A673 (cell line): Measurements from ENCODE around the gene CDH23. TPM values are rescaled to one million over a fixed set of nuclear protein-coding genes. Genes with fewer than 3 reads are reported as not detected.

Experiments
- BruUV-seq: library from RNA; stranded (reverse); fragments of 400-500 nt; replicated peaks from 2 replicates; lab custom pipeline; 2021; lab: Mats Ljungman, UMichigan
- CTCF ChIA-PET: fragments of 300-600 bp; sonication (Branson Sonifier 250); formaldehyde crosslinking; loops from one replicate; lab custom pipeline; 2022; ENCODE audit warnings: antibody characterized with exemption; lab: Charles Lee
- POLR2A ChIA-PET: fragments of 300-600 bp; sonication (Branson Sonifier 250); formaldehyde crosslinking; loops from one replicate; lab custom pipeline; 2022; ENCODE audit warnings: antibody characterized with exemption; ENCODE audit not compliant: low non-redundant PET; lab: Charles Lee
- DNase-seq: peaks from one replicate; pipeline ENCODE4 v3.0.0-alpha.2; 2015; ENCODE audit warnings: low spot score
- H3K27ac ChIP-seq: fragments of 200-600 bp; sonication (generic); 2 replicates; pipeline ENCODE4 v1.5.1; 2016; ENCODE audit warnings: mixed run types, low read depth, mild to moderate bottlenecking, mixed read lengths, antibody characterized with exemption, low read length; ENCODE audit not compliant: poor library complexity, severe bottlenecking
- H3K27me3 ChIP-seq: fragments of 200-600 bp; sonication (generic); replicated peaks from 2 replicates; pipeline ENCODE4 v1.6.1; 2017; ENCODE audit warnings: mixed run types, low read depth, mild to moderate bottlenecking, mixed read lengths, antibody characterized with exemption, low read length; ENCODE audit not compliant: insufficient read depth, poor library complexity
- H3K36me3 ChIP-seq: fragments of 200-600 bp; sonication (generic); 2 replicates; pipeline ENCODE4 v1.6.1; 2016; ENCODE audit warnings: mixed run types, mild to moderate bottlenecking, mixed read lengths, antibody characterized with exemption, low read length; ENCODE audit not compliant: insufficient read depth, poor library complexity, severe bottlenecking
- H3K4me1 ChIP-seq: fragments of 200-600 bp; sonication (generic); 2 replicates; pipeline ENCODE4 v1.6.1; 2017; ENCODE audit warnings: mixed run types, mild to moderate bottlenecking, mixed read lengths, antibody characterized with exemption, low read length; ENCODE audit not compliant: insufficient read depth, poor library complexity, severe bottlenecking
- H3K4me3 ChIP-seq: fragments of 200-600 bp; sonication (generic); 2 replicates; pipeline ENCODE4 v1.5.1; 2016; ENCODE audit warnings: low read depth, mixed run types, mild to moderate bottlenecking, mixed read lengths, low read length; ENCODE audit not compliant: poor library complexity, severe bottlenecking
- H3K9me3 ChIP-seq: fragments of 200-600 bp; sonication (generic); 2 replicates; pipeline ENCODE4 v1.6.1; 2016; ENCODE audit warnings: mixed run types, low read depth, mild to moderate bottlenecking, mixed read lengths, antibody characterized with exemption, low read length; ENCODE audit not compliant: poor library complexity, severe bottlenecking
- EZH2 ChIP-seq: fragments of 200-600 bp; sonication (generic); IDR thresholded peaks from 2 replicates; pipeline ENCODE4 v1.6.1; 2017; ENCODE audit warnings: borderline replicate concordance, low read depth, mild to moderate bottlenecking, mixed read lengths, antibody characterized with exemption, low read length; ENCODE audit not compliant: poor library complexity, severe bottlenecking
- intact Hi-C: fragments of 100-400 bp; cut with micrococcal nuclease; formaldehyde crosslinking; loops from one replicate; pipeline ENCODE4 v1.10.0; 2022; ENCODE audit not compliant: unreplicated experiment
- total RNA-seq: library from RNA; stranded (reverse); gene quantifications from 2 replicates; pipeline ENCODE4 v1.2.3, GENCODE V29; 2021
- TF ChIP-seq, protein P1 (sequence below): fragments of 300-800, 200-600 bp; sonication (generic); conservative IDR thresholded peaks from 2 replicates; pipeline ENCODE4 v1.5.1; 2017; ENCODE audit warnings: low read depth, mild to moderate bottlenecking, antibody characterized with exemption, low read length, moderate library complexity, mixed read lengths

CDH23 gene
- total RNA-seq, 1 experiment from 2014 or later = 49.7 TPM

DNA sequence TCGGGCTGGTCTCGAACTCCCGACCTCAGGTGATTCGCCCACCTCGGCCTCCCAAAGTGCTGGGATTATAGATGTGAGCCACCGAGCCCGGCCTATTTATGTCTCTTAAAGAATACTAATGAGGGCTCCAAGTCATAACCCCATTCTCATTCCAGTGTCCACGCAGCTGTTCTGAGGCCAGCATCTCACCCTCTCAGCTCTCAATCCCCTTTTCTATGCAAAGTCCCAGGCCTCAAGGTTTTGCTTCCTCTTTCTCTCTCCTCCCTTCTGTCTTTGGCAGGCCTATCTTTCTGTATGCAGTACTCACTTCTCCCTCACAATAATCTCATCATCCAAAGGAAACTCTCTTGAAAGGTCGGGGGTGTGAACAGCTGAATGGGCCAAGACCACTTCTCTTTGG is 404.6 kb downstream of the CDH23 start:
- H3K4me3 ChIP-seq = no peak overlapping the region
- ChIA-PET CTCF (no interaction called here), POLR2A (no interaction called here)
- no peak for DNase-seq
- no peaks in the 10 kb centered on the region for H3K9me3 ChIP-seq
- intact Hi-C loops = no loop called here
- H3K36me3 ChIP-seq = no peaks in the 10 kb centered on the region
- no peaks in the 10 kb centered on the region for H3K4me1 ChIP-seq
- no peak for TF ChIP-seq EZH2
- TF ChIP-seq, protein P1, sequence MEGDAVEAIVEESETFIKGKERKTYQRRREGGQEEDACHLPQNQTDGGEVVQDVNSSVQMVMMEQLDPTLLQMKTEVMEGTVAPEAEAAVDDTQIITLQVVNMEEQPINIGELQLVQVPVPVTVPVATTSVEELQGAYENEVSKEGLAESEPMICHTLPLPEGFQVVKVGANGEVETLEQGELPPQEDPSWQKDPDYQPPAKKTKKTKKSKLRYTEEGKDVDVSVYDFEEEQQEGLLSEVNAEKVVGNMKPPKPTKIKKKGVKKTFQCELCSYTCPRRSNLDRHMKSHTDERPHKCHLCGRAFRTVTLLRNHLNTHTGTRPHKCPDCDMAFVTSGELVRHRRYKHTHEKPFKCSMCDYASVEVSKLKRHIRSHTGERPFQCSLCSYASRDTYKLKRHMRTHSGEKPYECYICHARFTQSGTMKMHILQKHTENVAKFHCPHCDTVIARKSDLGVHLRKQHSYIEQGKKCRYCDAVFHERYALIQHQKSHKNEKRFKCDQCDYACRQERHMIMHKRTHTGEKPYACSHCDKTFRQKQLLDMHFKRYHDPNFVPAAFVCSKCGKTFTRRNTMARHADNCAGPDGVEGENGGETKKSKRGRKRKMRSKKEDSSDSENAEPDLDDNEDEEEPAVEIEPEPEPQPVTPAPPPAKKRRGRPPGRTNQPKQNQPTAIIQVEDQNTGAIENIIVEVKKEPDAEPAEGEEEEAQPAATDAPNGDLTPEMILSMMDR = no peak
- H3K27ac ChIP-seq = no peak overlapping the region
- no peaks in the 10 kb centered on the region for H3K27me3 ChIP-seq
- no TSS peak for BruUV-seq

DNA sequence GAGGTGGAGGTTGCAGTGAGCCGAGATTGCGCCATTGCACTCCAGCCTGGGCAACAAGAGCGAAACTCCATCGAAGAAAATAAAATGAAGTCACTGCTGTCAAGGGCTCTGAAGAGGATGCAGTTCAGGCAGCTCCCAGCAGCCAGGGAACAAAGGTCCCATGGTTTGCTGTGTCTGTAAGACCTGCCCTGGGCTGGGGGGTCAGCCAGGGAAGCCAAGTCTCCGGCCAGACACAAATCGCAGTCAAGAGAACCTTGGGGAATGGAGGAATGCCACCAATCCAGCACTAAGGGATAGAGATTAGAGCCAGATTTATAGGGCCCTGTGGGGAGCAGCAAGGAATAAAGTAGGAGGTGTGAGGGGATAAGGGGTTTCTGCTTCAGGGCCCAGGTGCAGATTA is 405.5 kb downstream of the CDH23 start:
- BruUV-seq = no TSS peak
- no peaks in the 10 kb centered on the region for H3K9me3 ChIP-seq
- H3K4me1 ChIP-seq = no peaks in the 10 kb centered on the region
- H3K36me3 ChIP-seq = no peaks in the 10 kb centered on the region
- ChIA-PET CTCF (no interaction called here), POLR2A (no interaction called here)
- H3K4me3 ChIP-seq = no peak overlapping the region
- intact Hi-C loops = no loop called here
- no peak for DNase-seq
- no peak overlapping the region for H3K27ac ChIP-seq
- no peak for TF ChIP-seq EZH2
- TF ChIP-seq, protein P1 = no peak
- H3K27me3 ChIP-seq = no peaks in the 10 kb centered on the region

DNA sequence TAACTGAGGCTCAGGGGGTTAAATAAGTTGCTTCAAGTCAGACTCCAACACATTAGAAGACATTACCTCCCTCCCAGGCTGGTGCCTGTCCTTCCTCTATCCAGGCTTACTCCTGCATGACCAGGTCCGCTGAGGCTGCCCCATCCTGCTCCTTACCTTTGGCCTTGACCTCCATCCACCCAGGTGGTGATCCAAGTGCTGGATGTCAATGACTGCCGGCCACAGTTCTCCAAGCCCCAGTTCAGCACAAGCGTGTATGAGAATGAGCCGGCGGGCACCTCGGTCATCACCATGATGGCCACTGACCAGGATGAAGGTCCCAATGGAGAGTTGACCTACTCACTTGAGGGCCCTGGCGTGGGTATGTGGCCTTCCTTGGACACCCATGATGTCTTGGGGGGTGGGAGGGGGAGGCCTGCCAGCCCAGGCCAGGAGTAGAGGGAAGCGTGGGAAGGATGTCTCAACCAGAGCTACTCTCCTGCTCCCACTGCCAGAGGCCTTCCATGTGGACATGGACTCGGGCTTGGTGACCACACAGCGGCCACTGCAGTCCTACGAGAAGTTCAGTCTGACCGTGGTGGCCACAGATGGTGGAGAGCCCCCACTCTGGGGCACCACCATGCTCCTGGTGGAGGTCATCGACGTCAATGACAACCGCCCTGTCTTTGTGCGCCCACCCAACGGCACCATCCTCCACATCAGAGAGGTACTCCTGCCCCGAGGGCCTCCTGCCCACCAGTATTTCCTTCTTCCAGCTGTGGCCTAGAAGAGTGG is 406.2 kb downstream of the CDH23 start:
- TF ChIP-seq, protein P1 = no peak
- no peak for TF ChIP-seq EZH2
- DNase-seq = no peak
- ChIA-PET CTCF (no interaction called here), POLR2A (no interaction called here)
- intact Hi-C loops = no loop called here
- no peaks in the 10 kb centered on the region for H3K27me3 ChIP-seq
- H3K4me1 ChIP-seq = no peaks in the 10 kb centered on the region
- H3K9me3 ChIP-seq = no peaks in the 10 kb centered on the region
- no peaks in the 10 kb centered on the region for H3K36me3 ChIP-seq
- BruUV-seq = no TSS peak
- no peak overlapping the region for H3K4me3 ChIP-seq
- H3K27ac ChIP-seq = no peak overlapping the region
